H1 (cell line): ENCODE measurements around the gene CDC42EP5. TPM values are rescaled to one million over a fixed set of nuclear protein-coding genes. Genes with fewer than 3 reads are reported as not detected.
A peak's percentile ranks its signal among the peaks of the same experiment; 100 is the strongest.

ENCODE experiments used
- BACH1 ChIP-seq: IDR thresholded peaks from 2 replicates; pipeline ENCODE4 v1.6.1; 2012; ENCODE audit warnings: low read length, improper control_type of control experiment
- CHD2 ChIP-seq: IDR thresholded peaks from 2 replicates; pipeline ENCODE4 v1.6.1; 2012; ENCODE audit warnings: low read length, improper control_type of control experiment
- CREB1 ChIP-seq: IDR thresholded peaks from 2 replicates; pipeline ENCODE4 v1.6.1; 2012; ENCODE audit warnings: inconsistent platforms
- JUND ChIP-seq: IDR thresholded peaks from 2 replicates; pipeline ENCODE4 v1.6.1; 2011; ENCODE audit warnings: mild to moderate bottlenecking, improper control_type of control experiment, low read length
- MAFK ChIP-seq: IDR thresholded peaks from 2 replicates; pipeline ENCODE4 v1.6.1; 2012; ENCODE audit warnings: low read depth, mild to moderate bottlenecking, improper control_type of control experiment, low read length
- POLR2A ChIP-seq, 2 experiments: IDR thresholded peaks; 1 replicate in 1 of 2; 2 replicates in 1 of 2; pipeline ENCODE4 v1.6.1; 2011; ENCODE audit warnings: low read depth in 2 of 2, low read length in 2 of 2, mild to moderate bottlenecking in 2 of 2; ENCODE audit errors: control extremely low read depth in 1 of 2
- RXRA ChIP-seq: IDR thresholded peaks from 2 replicates; pipeline ENCODE4 v1.6.1; 2011; ENCODE audit warnings: low read depth, mild to moderate bottlenecking, low read length, moderate library complexity; ENCODE audit not compliant: insufficient read depth
- SRF ChIP-seq: IDR thresholded peaks from 2 replicates; pipeline ENCODE4 v1.6.1; 2011; ENCODE audit warnings: mild to moderate bottlenecking, low read depth, low read length, moderate library complexity
- TEAD4 ChIP-seq: IDR thresholded peaks from 2 replicates; pipeline ENCODE4 v1.6.1; 2012; ENCODE audit warnings: low read depth, low read length, inconsistent platforms, mixed read lengths
- ZNF274 ChIP-seq: IDR thresholded peaks from 2 replicates; pipeline ENCODE4 v1.7.0; 2012; ENCODE audit warnings: low read length, borderline replicate concordance; ENCODE audit errors: extremely low read depth
- polyA plus RNA-seq, 7 experiments: library from polyadenylated mRNA; depleted of rRNA in 3 of 7; stranded (reverse) in 5 of 7; unstranded in 2 of 7; fragments of >200 nt in 5 of 7; fragments of 200-250 nt in 2 of 7; gene quantifications; 1 replicate in 5 of 7; 2 replicates in 1 of 7; 4 replicates in 1 of 7; pipeline versions ENCODE4 v1.2.1 to v1.2.3, GENCODE V29; 2011 to 2013; ENCODE audit warnings: missing spikeins in 2 of 7, mixed read lengths in 2 of 7
- total RNA-seq: library from RNA; stranded (reverse); fragmentation: NEBNext Ultra II Directional; extraction: Animal tissue kit (Norgen Biotek cat#: 25700); gene quantifications from 2 replicates; pipeline ENCODE4 v1.2.1, GENCODE V29; 2021
- TF ChIP-seq, protein P1 (sequence below): IDR thresholded peaks from 2 replicates; pipeline ENCODE4 v1.6.1; 2012; ENCODE audit warnings: inconsistent platforms
- TF ChIP-seq, protein P2 (sequence below): fragments of 300-600 bp; sonication (generic); IDR thresholded peaks from 2 replicates; pipeline ENCODE4 v1.7.1; 2012; ENCODE audit warnings: low read length, moderate library complexity, mild to moderate bottlenecking, inconsistent platforms; ENCODE audit not compliant: insufficient replicate concordance

CDC42EP5 gene
- total and polyA plus RNA-seq, 2 of the 8 experiments (the other 6 are each of a cell fraction or from before 2014, with no cell fraction given) = 1.8 to 2.1 TPM

DNA sequence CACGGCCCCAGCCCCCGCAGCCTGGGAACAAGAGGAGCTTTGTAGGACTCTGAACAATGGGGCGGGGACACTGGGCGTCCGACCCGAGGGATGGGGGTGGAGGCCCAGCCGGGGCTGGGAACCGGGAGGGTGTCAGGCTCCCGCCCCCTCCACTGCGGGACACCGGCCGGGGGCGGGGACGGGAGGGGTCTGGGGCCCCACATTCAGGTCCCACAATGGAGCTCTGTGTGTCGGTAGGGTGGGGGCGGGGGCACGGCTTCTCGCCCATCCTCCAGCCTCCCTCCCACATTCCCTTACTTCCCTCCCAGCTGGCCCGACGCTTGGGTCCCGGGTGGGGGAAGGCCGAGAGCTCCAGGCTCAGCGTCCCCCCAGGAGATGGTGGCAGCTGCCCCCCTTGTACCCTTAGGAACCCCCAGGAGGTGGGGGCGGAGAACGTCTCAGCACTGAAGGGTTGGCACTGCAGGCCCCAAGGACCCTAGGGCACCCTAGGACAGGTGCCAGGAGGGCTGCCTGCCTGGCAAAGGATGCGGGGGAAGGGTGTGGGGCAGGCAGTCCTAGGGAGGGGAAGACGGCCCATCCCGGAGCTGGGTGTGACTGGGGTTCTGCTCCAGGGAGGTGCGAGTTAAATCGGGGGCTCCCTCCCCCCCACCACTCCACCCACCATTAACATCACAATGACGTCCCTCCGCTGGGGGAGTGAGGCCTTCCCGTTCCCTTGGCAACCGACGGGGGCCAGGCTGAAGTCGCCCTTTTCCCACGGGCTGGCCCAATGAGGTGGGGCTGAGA lies 52.5 kb downstream of the CDC42EP5 start (continued):
- TF ChIP-seq BACH1 (no peak), ZNF274 (no peak), CHD2 (no peak), POLR2A (IDR thresholded peaks at IDR 0.05; ENCODE audit: control extremely low read depth in 1 of 2, low read depth in 2 of 2, low read length in 2 of 2) (peak in 1 of 2 experiments; percentile 72; a peak in 1 of 3 replicates), CREB1 (peak; percentile 41), MAFK (no peak), TEAD4 (0 out of 2 replicates have a peak, but pooled peaks have one; percentile 63), RXRA (no peak), SRF (no peak), JUND (no peak)
- TF ChIP-seq, protein P1, sequence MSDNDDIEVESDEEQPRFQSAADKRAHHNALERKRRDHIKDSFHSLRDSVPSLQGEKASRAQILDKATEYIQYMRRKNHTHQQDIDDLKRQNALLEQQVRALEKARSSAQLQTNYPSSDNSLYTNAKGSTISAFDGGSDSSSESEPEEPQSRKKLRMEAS = no peak
- TF ChIP-seq, protein P2, sequence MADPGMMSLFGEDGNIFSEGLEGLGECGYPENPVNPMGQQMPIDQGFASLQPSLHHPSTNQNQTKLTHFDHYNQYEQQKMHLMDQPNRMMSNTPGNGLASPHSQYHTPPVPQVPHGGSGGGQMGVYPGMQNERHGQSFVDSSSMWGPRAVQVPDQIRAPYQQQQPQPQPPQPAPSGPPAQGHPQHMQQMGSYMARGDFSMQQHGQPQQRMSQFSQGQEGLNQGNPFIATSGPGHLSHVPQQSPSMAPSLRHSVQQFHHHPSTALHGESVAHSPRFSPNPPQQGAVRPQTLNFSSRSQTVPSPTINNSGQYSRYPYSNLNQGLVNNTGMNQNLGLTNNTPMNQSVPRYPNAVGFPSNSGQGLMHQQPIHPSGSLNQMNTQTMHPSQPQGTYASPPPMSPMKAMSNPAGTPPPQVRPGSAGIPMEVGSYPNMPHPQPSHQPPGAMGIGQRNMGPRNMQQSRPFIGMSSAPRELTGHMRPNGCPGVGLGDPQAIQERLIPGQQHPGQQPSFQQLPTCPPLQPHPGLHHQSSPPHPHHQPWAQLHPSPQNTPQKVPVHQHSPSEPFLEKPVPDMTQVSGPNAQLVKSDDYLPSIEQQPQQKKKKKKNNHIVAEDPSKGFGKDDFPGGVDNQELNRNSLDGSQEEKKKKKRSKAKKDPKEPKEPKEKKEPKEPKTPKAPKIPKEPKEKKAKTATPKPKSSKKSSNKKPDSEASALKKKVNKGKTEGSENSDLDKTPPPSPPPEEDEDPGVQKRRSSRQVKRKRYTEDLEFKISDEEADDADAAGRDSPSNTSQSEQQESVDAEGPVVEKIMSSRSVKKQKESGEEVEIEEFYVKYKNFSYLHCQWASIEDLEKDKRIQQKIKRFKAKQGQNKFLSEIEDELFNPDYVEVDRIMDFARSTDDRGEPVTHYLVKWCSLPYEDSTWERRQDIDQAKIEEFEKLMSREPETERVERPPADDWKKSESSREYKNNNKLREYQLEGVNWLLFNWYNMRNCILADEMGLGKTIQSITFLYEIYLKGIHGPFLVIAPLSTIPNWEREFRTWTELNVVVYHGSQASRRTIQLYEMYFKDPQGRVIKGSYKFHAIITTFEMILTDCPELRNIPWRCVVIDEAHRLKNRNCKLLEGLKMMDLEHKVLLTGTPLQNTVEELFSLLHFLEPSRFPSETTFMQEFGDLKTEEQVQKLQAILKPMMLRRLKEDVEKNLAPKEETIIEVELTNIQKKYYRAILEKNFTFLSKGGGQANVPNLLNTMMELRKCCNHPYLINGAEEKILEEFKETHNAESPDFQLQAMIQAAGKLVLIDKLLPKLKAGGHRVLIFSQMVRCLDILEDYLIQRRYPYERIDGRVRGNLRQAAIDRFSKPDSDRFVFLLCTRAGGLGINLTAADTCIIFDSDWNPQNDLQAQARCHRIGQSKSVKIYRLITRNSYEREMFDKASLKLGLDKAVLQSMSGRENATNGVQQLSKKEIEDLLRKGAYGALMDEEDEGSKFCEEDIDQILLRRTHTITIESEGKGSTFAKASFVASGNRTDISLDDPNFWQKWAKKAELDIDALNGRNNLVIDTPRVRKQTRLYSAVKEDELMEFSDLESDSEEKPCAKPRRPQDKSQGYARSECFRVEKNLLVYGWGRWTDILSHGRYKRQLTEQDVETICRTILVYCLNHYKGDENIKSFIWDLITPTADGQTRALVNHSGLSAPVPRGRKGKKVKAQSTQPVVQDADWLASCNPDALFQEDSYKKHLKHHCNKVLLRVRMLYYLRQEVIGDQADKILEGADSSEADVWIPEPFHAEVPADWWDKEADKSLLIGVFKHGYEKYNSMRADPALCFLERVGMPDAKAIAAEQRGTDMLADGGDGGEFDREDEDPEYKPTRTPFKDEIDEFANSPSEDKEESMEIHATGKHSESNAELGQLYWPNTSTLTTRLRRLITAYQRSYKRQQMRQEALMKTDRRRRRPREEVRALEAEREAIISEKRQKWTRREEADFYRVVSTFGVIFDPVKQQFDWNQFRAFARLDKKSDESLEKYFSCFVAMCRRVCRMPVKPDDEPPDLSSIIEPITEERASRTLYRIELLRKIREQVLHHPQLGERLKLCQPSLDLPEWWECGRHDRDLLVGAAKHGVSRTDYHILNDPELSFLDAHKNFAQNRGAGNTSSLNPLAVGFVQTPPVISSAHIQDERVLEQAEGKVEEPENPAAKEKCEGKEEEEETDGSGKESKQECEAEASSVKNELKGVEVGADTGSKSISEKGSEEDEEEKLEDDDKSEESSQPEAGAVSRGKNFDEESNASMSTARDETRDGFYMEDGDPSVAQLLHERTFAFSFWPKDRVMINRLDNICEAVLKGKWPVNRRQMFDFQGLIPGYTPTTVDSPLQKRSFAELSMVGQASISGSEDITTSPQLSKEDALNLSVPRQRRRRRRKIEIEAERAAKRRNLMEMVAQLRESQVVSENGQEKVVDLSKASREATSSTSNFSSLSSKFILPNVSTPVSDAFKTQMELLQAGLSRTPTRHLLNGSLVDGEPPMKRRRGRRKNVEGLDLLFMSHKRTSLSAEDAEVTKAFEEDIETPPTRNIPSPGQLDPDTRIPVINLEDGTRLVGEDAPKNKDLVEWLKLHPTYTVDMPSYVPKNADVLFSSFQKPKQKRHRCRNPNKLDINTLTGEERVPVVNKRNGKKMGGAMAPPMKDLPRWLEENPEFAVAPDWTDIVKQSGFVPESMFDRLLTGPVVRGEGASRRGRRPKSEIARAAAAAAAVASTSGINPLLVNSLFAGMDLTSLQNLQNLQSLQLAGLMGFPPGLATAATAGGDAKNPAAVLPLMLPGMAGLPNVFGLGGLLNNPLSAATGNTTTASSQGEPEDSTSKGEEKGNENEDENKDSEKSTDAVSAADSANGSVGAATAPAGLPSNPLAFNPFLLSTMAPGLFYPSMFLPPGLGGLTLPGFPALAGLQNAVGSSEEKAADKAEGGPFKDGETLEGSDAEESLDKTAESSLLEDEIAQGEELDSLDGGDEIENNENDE = no peak
